Measurements from ENCODE around the gene PITRM1.
A peak's percentile ranks its signal among the peaks of the same experiment; 100 is the strongest.

PITRM1 gene

GRCh38 chr10:3094609-3095036, 78.0 kb downstream of the PITRM1 start:
- no peak overlapping the region for H3K4me3 ChIP-seq (ENCODE audit: control insufficient read depth, low read depth, low read length)
- no peak for TF ChIP-seq CTCF (IDR thresholded peaks at IDR 0.05; ENCODE audit: control insufficient read depth, insufficient read depth, low read depth, low read length, missing control alignments)
- DNase-seq (ENCODE audit: low read depth): no peak

- no peak for DNase-seq (ENCODE audit: low read depth)
- TF ChIP-seq CTCF (IDR thresholded peaks at IDR 0.05; ENCODE audit: control insufficient read depth, insufficient read depth, low read depth, low read length, missing control alignments): no peak
- H3K4me3 ChIP-seq (ENCODE audit: control insufficient read depth, low read depth, low read length): no peak overlapping the region
These were observed 78.6 kb downstream of the PITRM1 start for GRCh38 chr10:3093996-3094395.

GRCh38 chr10:3091921-3092320, 80.7 kb downstream of the PITRM1 start:
- H3K4me3 ChIP-seq (ENCODE audit: control insufficient read depth, low read depth, low read length): no peak overlapping the region
- TF ChIP-seq CTCF (IDR thresholded peaks at IDR 0.05; ENCODE audit: control insufficient read depth, insufficient read depth, low read depth, low read length, missing control alignments): no peak
- no peak for DNase-seq (ENCODE audit: low read depth)

- no peak overlapping the region for H3K4me3 ChIP-seq (ENCODE audit: control insufficient read depth, low read depth, low read length)
- peak; percentile 64 for DNase-seq (ENCODE audit: low read depth)
- no peak for TF ChIP-seq CTCF (IDR thresholded peaks at IDR 0.05; ENCODE audit: control insufficient read depth, insufficient read depth, low read depth, low read length, missing control alignments)
These were observed 81.4 kb downstream of the PITRM1 start for GRCh38 chr10:3090914-3091787.

GRCh38 chr10:3090388-3090787, 82.2 kb downstream of the PITRM1 start:
- no peak overlapping the region for H3K4me3 ChIP-seq (ENCODE audit: control insufficient read depth, low read depth, low read length)
- no peak for TF ChIP-seq CTCF (IDR thresholded peaks at IDR 0.05; ENCODE audit: control insufficient read depth, insufficient read depth, low read depth, low read length, missing control alignments)
- DNase-seq (ENCODE audit: low read depth): no peak
